Activated naive CD4-positive, alpha-beta T cell treated with Interleukin-2 at 50 U/mL for 16 hours (primary cell): Measurements from ENCODE around the gene DOCK8.

ENCODE experiments used
- DNase-seq: peaks from one replicate; pipeline ENCODE4 v3.0.0-alpha.2; 2020

DOCK8 gene

GRCh38 chr9:512555-513272, 298.0 kb downstream of the DOCK8 start:
- no peak for DNase-seq
